Tibial nerve (tissue), 4 donors: ENCODE data around the gene SATB2. TPM values are rescaled to one million over a fixed set of nuclear protein-coding genes. Genes with fewer than 3 reads are reported as not detected.

Experiments
- DNase-seq, 2 donors: peaks; one replicate each; pipeline ENCODE4 v3.0.0-alpha.2; 2019; ENCODE audit warnings: low spot score in 2 of 2
- H3K27ac ChIP-seq, 4 donors: fragments of 200-600 bp; sonication (generic) in 3 of 4; one replicate each; pipeline ENCODE4 v1.5.1; 2017 to 2019; ENCODE audit warnings: mild to moderate bottlenecking in 1 of 4
- H3K27me3 ChIP-seq, 2 donors: fragments of 200-600 bp; sonication (generic) in 1 of 2; one replicate each; pipeline versions ENCODE4 v1.5.1 to v1.6.0; 2017 to 2019
- H3K36me3 ChIP-seq, 3 donors: fragments of 200-600 bp; sonication (generic); one replicate each; pipeline ENCODE4 v1.5.1; 2018 to 2019
- H3K4me1 ChIP-seq, 4 donors: fragments of 200-600 bp; sonication (generic) in 3 of 4; one replicate each; pipeline ENCODE4 v1.5.1; 2017 to 2019
- H3K4me3 ChIP-seq, 4 donors: fragments of 200-600 bp; sonication (generic) in 3 of 4; one replicate each; pipeline ENCODE4 v1.5.1; 2017 to 2019; ENCODE audit warnings: mild to moderate bottlenecking in 1 of 4, moderate library complexity in 1 of 4
- H3K9me3 ChIP-seq, 4 donors: fragments of 200-600 bp; sonication (generic) in 3 of 4; one replicate each; pipeline ENCODE4 v1.5.1; 2017 to 2019
- EP300 ChIP-seq, 2 donors: sonication (generic); formaldehyde crosslinking; IDR thresholded peaks; one replicate each; pipeline ENCODE4 v1.6.1; 2017; ENCODE audit warnings: antibody characterized with exemption in 2 of 2, mild to moderate bottlenecking in 1 of 2
- POLR2A ChIP-seq, 2 donors: fragments of 450-650 bp; IDR thresholded peaks; one replicate each; pipeline ENCODE4 v1.6.1; 2017; ENCODE audit warnings: antibody characterized with exemption in 2 of 2, mild to moderate bottlenecking in 2 of 2, moderate library complexity in 2 of 2
- WGBS, 2 donors: methylation state at CpG; one replicate each; pipeline ENCODE4 v1.1.5; 2018; 5-methylcytosine and 5-hydroxymethylcytosine counted together
- total RNA-seq, 4 donors: library from RNA; depleted of rRNA; stranded (reverse); fragments of >200 nt; gene quantifications; one replicate each; pipeline ENCODE4 v1.1.0, GENCODE V29; 2016
- TF ChIP-seq, protein P1 (sequence below), 5 experiments: fragments of 200-600 bp in 3 of 5; fragments of 450-650 bp in 2 of 5; sonication (generic) in 3 of 5; IDR thresholded peaks; one replicate each; pipeline ENCODE4 v1.5.1; 2016 to 2019; ENCODE audit warnings: antibody characterized with exemption in 5 of 5, mild to moderate bottlenecking in 3 of 5, moderate library complexity in 2 of 5

The SATB2 gene
- total RNA-seq, 4 donors from 2014 or later, result 8.5 to 19.0 (median 12.0) TPM

DNA sequence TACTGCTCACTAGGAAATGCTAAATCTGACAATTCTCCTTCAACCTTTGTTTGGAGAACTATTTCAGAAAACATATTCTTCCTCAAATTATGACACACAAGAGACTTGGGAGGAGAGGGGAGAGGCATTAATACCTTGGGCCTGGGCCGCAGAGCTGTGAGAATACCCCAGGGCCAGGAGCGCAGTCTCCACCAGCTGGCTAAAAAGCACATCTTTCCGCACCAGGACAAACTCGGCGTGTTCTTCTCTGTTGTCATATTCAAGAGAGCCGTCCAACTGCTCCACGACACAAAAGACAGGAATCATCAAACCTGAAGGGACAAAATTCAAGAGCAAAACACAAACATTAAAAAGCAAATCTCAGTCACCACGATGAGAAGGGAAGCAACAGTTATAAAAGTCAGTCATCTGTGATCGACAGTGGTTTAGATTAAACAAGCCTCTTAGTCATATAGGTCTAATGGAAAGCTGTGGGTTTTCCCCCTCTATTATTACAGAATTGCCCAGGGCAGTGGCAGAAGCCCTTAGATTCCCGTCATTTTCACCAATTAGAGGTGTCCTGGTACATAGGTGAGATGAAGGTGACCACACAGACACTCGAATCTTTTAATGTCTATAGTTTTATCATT lies 24.4 kb downstream of the SATB2 start:
- H3K4me3 ChIP-seq, result no peak overlapping the region
- TF ChIP-seq EP300 (IDR thresholded peaks at IDR 0.05), result no peak
- TF ChIP-seq POLR2A (IDR thresholded peaks at IDR 0.05), result no peak
- TF ChIP-seq, protein P1, sequence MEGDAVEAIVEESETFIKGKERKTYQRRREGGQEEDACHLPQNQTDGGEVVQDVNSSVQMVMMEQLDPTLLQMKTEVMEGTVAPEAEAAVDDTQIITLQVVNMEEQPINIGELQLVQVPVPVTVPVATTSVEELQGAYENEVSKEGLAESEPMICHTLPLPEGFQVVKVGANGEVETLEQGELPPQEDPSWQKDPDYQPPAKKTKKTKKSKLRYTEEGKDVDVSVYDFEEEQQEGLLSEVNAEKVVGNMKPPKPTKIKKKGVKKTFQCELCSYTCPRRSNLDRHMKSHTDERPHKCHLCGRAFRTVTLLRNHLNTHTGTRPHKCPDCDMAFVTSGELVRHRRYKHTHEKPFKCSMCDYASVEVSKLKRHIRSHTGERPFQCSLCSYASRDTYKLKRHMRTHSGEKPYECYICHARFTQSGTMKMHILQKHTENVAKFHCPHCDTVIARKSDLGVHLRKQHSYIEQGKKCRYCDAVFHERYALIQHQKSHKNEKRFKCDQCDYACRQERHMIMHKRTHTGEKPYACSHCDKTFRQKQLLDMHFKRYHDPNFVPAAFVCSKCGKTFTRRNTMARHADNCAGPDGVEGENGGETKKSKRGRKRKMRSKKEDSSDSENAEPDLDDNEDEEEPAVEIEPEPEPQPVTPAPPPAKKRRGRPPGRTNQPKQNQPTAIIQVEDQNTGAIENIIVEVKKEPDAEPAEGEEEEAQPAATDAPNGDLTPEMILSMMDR (IDR thresholded peaks at IDR 0.05), result no peak
- WGBS, 2 donors, result 74 to 80% methylated on average over 11 of the region's 11 CpGs
- H3K9me3 ChIP-seq, result no peaks in the 10 kb centered on the region
- no peak for DNase-seq
- H3K27me3 ChIP-seq, result no peaks in the 10 kb centered on the region
- no peaks in the 10 kb centered on the region for H3K4me1 ChIP-seq
- no peak overlapping the region for H3K27ac ChIP-seq
- H3K36me3 ChIP-seq, result peaks cover 0 to 2% (median 0%) of the 10 kb centered on the region in 3 donors

DNA sequence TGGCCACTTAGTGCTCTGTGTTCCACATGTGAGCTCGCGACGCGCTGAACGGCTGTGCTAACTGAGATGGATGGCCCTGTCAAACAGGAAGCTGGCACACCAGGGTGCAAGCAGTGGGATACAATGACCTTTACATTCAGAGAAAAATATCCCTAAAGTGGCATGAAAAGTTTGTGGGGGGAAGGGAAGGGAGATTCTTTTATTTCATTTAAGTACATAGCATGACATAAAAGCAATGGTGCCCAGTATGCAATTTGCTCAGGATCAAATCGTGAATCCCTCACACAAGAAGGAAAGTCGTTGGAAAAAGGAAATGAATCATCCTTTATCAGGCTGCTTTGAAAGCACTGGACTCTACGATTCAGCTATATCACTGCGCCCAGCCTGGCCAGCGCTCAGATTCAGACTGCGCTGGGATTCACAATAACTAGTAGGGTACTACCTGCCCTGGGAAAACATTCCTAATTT lies 26.0 kb downstream of the SATB2 start:
- Histone ChIP-seq H3K27me3 (no peaks in the 10 kb centered on the region), H3K27ac (no peak overlapping the region), H3K9me3 (no peaks in the 10 kb centered on the region), H3K4me1 (no peaks in the 10 kb centered on the region), H3K36me3 (peaks cover 0 to 2% (median 0%) of the 10 kb centered on the region in 3 donors), H3K4me3 (no peak overlapping the region)
- TF ChIP-seq POLR2A (IDR thresholded peaks at IDR 0.05) (no peak), EP300 (IDR thresholded peaks at IDR 0.05) (no peak)
- TF ChIP-seq, protein P1 (IDR thresholded peaks at IDR 0.05), result no peak
- no peak for DNase-seq
- 53 to 60% methylated on average over 11 of the region's 11 CpGs for WGBS, 2 donors

DNA sequence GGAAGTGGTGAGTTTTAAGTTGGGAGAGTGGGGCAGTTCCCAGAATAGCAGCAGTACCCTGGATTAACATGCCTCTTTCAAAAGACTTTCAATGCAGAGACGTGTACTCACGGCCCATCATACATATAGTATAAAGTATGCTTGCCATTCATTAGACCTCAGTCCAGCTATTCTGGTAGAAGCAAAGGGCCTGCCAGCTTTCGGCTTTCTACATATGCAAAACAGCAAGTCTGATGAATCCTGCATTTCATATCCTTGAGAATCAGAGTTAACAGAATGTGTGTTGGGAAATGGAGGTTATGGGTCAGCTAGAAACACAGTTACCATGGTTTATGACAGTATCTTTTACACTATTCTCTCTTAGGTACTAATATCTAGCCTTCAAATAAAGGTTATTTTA lies 27.5 kb downstream of the SATB2 start:
- Histone ChIP-seq H3K4me1 (no peaks in the 10 kb centered on the region), H3K27ac (no peak overlapping the region), H3K27me3 (no peaks in the 10 kb centered on the region), H3K36me3 (peaks cover 0 to 2% (median 0%) of the 10 kb centered on the region in 3 donors), H3K9me3 (no peaks in the 10 kb centered on the region), H3K4me3 (no peak overlapping the region)
- TF ChIP-seq EP300 (IDR thresholded peaks at IDR 0.05), result no peak
- 72 to 75% methylated on average over 3 of the region's 3 CpGs for WGBS, 2 donors
- DNase-seq, result no peak

DNA sequence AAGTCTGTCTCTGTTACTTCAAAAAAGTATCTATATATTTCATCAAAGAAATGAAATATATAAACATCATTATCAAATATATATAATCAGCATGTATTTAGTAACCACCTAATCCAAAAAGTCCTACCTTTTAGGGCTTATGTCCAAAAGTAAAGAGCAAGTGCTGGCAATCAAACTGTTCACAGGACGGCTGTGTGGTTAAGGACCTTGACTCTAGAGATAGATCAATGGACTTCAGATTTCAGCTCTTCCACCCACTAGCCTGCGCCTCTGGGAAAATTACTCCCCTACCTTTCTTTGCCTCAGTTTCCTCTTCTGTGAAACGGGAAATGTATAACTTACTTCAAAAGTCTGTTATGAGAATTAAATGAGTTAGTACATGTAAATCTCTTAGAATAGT lies 29.4 kb downstream of the SATB2 start:
- Histone ChIP-seq H3K36me3 (peaks cover 0 to 2% (median 0%) of the 10 kb centered on the region in 3 donors), H3K27ac (no peak overlapping the region), H3K27me3 (no peaks in the 10 kb centered on the region), H3K4me1 (no peaks in the 10 kb centered on the region), H3K4me3 (no peak overlapping the region), H3K9me3 (no peaks in the 10 kb centered on the region)
- TF ChIP-seq POLR2A (IDR thresholded peaks at IDR 0.05) (no peak), EP300 (IDR thresholded peaks at IDR 0.05) (no peak)
- DNase-seq, result no peak
- WGBS, 2 donors, result 92 to 96% methylated on average over 3 of the region's 3 CpGs

DNA sequence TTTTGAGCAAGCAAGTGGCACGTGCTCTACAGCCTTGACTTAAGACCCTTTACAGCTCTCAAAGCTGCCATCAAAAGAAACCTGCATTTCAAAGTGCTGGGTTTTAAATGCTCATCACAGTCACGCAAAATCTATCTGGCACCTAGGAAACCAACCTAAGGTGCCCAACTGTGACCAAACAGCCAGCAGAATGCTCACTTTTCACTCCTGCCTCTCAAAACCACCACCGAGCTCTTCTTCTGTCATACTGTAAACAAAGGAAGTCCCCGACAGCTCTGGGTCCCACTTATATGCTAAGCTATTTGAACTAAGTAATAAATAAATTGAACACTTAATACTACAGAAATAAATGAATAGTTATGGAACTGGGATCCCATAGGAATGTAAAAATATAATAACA lies 33.6 kb downstream of the SATB2 start:
- H3K4me1 ChIP-seq, result no peaks in the 10 kb centered on the region
- WGBS, 2 donors, result 53 to 70% methylated on average over 4 of the region's 4 CpGs
- no peak overlapping the region for H3K27ac ChIP-seq
- H3K4me3 ChIP-seq, result no peak overlapping the region
- TF ChIP-seq, protein P1 (IDR thresholded peaks at IDR 0.05), result no peak
- no peak for TF ChIP-seq EP300 (IDR thresholded peaks at IDR 0.05)
- no peak for TF ChIP-seq POLR2A (IDR thresholded peaks at IDR 0.05)
- no peaks in the 10 kb centered on the region for H3K9me3 ChIP-seq
- DNase-seq, result no peak
- H3K36me3 ChIP-seq, result no peaks in the 10 kb centered on the region
- H3K27me3 ChIP-seq, result no peaks in the 10 kb centered on the region

DNA sequence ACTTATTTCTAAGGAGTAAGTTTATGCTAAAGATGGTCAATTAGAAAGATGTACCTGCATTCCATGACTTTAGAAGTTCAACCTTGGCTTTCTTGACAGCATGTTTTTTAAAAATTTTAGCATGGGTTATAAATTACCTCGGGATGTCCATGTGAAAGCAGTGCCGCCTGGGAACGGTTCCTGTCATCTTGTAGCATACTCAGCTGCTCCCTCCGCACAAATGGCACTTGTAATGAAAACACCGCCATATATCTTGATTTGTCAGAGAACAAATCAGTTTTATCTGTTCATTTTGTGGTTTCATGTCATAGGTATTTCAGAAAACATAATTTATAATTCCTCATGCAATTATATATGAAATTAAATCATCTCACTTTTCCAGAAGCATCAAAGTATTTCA lies 38.3 kb downstream of the SATB2 start:
- Histone ChIP-seq H3K27me3 (no peaks in the 10 kb centered on the region), H3K36me3 (no peaks in the 10 kb centered on the region), H3K4me1 (no peaks in the 10 kb centered on the region), H3K9me3 (no peaks in the 10 kb centered on the region), H3K27ac (no peak overlapping the region), H3K4me3 (no peak overlapping the region)
- TF ChIP-seq EP300 (IDR thresholded peaks at IDR 0.05) (no peak), POLR2A (IDR thresholded peaks at IDR 0.05) (no peak)
- TF ChIP-seq, protein P1 (IDR thresholded peaks at IDR 0.05), result no peak
- DNase-seq, result no peak
- WGBS, 2 donors, result 88 to 91% methylated on average over 5 of the region's 5 CpGs
